OCI-LY7 (cell line): ENCODE results near the gene PET117.

ENCODE experiments used
- CTCF ChIP-seq: fragments of 200-600 bp; sonication (generic); conservative IDR thresholded peaks from 2 replicates; pipeline ENCODE4 v1.5.1; 2014; ENCODE audit warnings: mild to moderate bottlenecking, antibody characterized with exemption, low read length, moderate library complexity, mixed read lengths
- EZH2phosphoT487 ChIP-seq: fragments of 200-600 bp; sonication (generic); IDR thresholded peaks from 2 replicates; pipeline ENCODE4 v1.6.1; 2018; ENCODE audit warnings: low read depth, borderline replicate concordance, mild to moderate bottlenecking, mixed run types, antibody characterized with exemption, low read length, moderate library complexity, mixed read lengths

GRCh38 chr20:18138266-18138582, 561 bp downstream of the PET117 start:
- no peak for TF ChIP-seq CTCF
- no peak for TF ChIP-seq EZH2phosphoT487
